Left forelimb (tissue), 1 donor: ENCODE measurements around the gene STAG1.

ENCODE experiments used
- DNase-seq: peaks from one replicate; pipeline ENCODE4 v3.0.0-alpha.2; 2018; ENCODE audit warnings: low spot score

STAG1 gene

DNA sequence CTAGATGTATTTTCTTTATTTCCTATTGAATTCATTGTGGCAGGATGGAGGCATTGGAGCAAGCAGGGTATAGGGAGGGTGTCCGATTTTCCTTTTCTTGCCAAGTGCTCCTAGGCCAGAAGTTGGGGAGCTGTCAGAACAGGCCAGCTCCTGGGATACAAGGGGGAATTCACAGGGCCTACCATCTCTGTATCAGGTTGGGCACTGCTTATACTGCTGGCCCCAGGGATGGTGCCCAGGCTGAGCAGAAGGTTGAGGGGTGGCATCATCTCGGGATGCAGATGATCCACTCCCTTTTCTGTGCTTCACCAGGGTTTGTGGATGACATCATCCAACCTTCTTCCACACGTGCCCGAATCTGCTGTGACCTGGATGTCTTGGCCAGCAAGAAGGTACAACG lies 422.6 kb downstream of the STAG1 start:
- no peak for DNase-seq

DNA sequence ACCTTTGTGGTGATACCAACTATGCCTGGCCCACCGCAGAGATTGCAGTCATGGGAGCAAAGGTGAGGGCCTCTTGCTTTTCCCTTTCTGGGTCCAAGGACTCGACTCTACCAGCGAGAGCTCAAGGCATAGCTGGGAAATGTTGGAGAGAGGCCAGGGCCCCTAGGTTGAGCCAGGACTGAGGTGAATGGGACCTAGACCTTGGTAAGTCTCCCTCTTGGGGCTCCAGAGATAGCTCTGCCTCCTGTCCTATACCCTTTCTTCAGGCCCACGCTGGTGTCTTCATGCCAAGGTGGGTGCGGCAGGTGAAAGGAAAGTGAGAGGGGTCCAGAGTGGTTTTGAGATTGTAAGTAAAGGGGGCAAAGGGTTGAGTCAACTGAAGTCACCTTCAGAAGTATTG lies 424.5 kb downstream of the STAG1 start:
- DNase-seq: no peak

DNA sequence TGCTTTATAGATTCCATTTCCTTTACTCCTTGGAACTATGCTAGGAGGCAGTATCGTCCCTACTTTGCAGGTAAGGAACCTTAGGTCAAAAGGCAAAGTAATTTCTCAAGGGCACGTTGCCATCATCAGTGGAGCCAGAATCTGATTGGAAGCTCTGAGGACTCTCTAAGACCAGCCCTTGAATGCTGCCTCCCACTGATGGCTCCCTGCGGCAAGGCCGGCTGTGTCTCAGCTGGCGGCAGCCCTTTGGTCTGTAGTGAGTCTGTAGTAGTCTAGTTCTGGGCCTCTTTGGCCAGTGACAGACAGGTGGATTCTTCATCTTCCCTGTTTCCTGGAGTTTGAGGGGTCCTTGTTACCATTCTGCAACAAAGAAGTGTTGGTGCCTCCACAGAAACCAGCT lies 425.9 kb downstream of the STAG1 start:
- DNase-seq: no peak

- no peak for DNase-seq
These were observed 440.2 kb downstream of the STAG1 start for GRCh38 chr3:136311968-136312367.

GRCh38 chr3:136311261-136311660 lies 440.9 kb downstream of the STAG1 start:
- DNase-seq: no peak

- DNase-seq: no peak
These were observed 446.3 kb downstream of the STAG1 start for GRCh38 chr3:136305879-136306278.

GRCh38 chr3:136300444-136300843 lies 451.7 kb downstream of the STAG1 start:
- DNase-seq: no peak

DNA sequence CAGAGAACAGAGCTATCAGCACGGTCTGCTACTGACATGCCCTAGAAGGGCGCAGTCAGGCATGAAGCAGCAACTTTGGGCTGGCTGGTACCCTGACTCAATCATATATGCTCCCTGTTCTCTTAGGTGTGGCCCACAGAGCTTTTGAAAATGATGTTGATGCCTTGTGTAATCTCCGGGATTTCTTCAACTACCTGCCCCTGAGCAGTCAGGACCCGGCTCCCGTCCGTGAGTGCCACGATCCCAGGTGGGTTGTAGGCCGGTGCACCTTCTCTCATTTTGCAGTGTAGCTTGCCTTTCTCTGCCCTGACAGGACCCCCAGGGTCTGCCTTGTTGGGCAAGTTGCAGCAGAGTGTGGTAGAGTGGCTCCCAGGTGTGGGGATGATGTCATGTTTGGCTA lies 454.4 kb downstream of the STAG1 start:
- DNase-seq: no peak

- DNase-seq: no peak
These were observed 455.2 kb downstream of the STAG1 start for GRCh38 chr3:136296960-136297359.

DNA sequence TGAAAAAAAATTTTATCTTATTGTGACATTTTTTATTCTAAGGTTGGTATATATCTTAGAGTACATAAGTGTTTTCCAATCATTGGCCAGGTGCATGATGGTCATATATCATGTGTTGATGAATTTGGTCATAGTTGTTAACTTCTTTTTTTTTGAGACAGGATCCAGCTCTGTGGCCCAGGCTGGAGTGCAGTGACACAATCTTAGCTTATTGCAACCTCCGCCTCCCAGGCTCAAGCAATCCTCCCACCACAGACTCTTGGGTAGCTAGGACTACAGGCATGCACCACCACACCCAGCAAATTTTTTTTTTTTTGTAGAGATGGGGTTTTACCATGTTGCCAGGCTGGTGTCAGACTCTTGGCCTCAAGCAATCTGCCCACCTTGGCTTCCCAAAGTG lies 458.0 kb downstream of the STAG1 start:
- DNase-seq: no peak

GRCh38 chr3:136293279-136293678 lies 458.9 kb downstream of the STAG1 start:
- no peak for DNase-seq

GRCh38 chr3:136292500-136292899 lies 459.7 kb downstream of the STAG1 start:
- no peak for DNase-seq

DNA sequence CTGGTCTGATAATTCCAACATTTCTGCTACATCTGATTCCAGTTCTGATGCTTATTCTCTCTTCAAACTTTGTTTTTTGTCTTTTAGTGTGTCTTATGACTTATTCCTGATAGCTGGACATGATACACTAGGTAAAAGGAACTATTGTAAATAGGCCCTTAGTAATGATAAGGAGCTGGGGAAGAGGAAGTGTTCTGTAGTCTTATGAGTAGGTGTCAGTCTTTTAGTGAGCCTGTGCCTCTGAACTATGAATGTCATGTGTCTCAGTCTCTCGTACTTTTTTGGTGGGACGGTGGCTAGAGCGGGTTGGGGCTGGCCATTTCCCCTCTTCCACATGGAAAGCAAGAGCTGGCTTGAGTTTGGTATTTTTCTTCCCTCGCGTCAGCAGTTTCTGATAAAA lies 460.9 kb downstream of the STAG1 start:
- no peak for DNase-seq
